SU-DHL-6 (cell line): Measurements from ENCODE around the gene SP140.
A peak's percentile ranks its signal among the peaks of the same experiment; 100 is the strongest.

Experiments
- H2AFZ ChIP-seq: fragments of 200-600 bp; sonication (generic); 2 replicates; pipeline ENCODE4 v1.6.1; 2014; ENCODE audit warnings: low read depth, mild to moderate bottlenecking, moderate library complexity, mixed read lengths, antibody characterized with exemption, low read length; ENCODE audit not compliant: severe bottlenecking
- H3F3A ChIP-seq: fragments of 200-600 bp; shearing (Covaris generic); 2 replicates; pipeline ENCODE4 v1.6.0; 2016; ENCODE audit warnings: antibody characterized with exemption, mild to moderate bottlenecking; ENCODE audit not compliant: insufficient read depth
- H3K27ac ChIP-seq: fragments of 200-600 bp; sonication (generic); 2 replicates; pipeline ENCODE4 v1.5.1; 2016; ENCODE audit warnings: low read depth, mild to moderate bottlenecking, low read length, moderate library complexity, mixed read lengths
- H3K27me3 ChIP-seq: fragments of 200-600 bp; sonication (generic), shearing (Covaris generic); 2 replicates; pipeline ENCODE4 v1.6.0; 2014; ENCODE audit warnings: mild to moderate bottlenecking, low read length
- H3K36me3 ChIP-seq: fragments of 200-600 bp; sonication (generic); 2 replicates; pipeline ENCODE4 v1.6.1; 2014; ENCODE audit warnings: mild to moderate bottlenecking, low read length, mixed read lengths
- H3K4me2 ChIP-seq: fragments of 300-600, 200-600 bp; shearing (Covaris generic), sonication (generic); 2 replicates; pipeline ENCODE4 v1.6.0; 2014; ENCODE audit warnings: low read length, low read depth, mild to moderate bottlenecking; ENCODE audit not compliant: poor library complexity, severe bottlenecking
- H3K4me3 ChIP-seq: fragments of 200-600 bp; sonication (generic); 2 replicates; pipeline ENCODE4 v1.5.1; 2014; ENCODE audit warnings: antibody characterized with exemption, low read length, mild to moderate bottlenecking, mixed read lengths; ENCODE audit not compliant: insufficient read depth, poor library complexity, severe bottlenecking
- H3K79me2 ChIP-seq: fragments of 200-600 bp; sonication (generic); 2 replicates; pipeline ENCODE4 v1.6.1; 2014; ENCODE audit warnings: mild to moderate bottlenecking, low read length, moderate library complexity; ENCODE audit not compliant: insufficient read depth
- H3K9ac ChIP-seq: fragments of 200-600 bp; sonication (generic); 2 replicates; pipeline ENCODE4 v1.7.0; 2014; ENCODE audit warnings: mild to moderate bottlenecking, low read length
- H3K9me2 ChIP-seq: fragments of 200-600 bp; sonication (generic); replicated peaks from 2 replicates; pipeline ENCODE4 v1.6.1; 2014; ENCODE audit warnings: low read length; ENCODE audit not compliant: insufficient read depth
- H3K9me3 ChIP-seq: fragments of 200-600 bp; sonication (generic); 2 replicates; pipeline ENCODE4 v1.6.1; 2014; ENCODE audit warnings: low read length, mixed read lengths; ENCODE audit not compliant: insufficient read depth
- H4K20me1 ChIP-seq: fragments of 200-600 bp; sonication (generic); 2 replicates; pipeline ENCODE4 v1.6.1; 2014; ENCODE audit warnings: low read depth, mild to moderate bottlenecking, antibody characterized with exemption, low read length, moderate library complexity, mixed read lengths
- CTCF ChIP-seq: fragments of 200-600 bp; sonication (generic); IDR thresholded peaks from one replicate; pipeline ENCODE4 v1.5.1; 2017; ENCODE audit warnings: antibody characterized with exemption, mild to moderate bottlenecking, low read length, moderate library complexity; ENCODE audit not compliant: insufficient read depth, poor library complexity, severe bottlenecking
- EZH2phosphoT487 ChIP-seq: fragments of 200-600 bp; sonication (generic), shearing (Covaris generic); conservative IDR thresholded peaks from 2 replicates; pipeline ENCODE4 v1.6.1; 2018; ENCODE audit warnings: mild to moderate bottlenecking, antibody characterized with exemption, low read length, moderate library complexity, mixed read lengths

The SP140 gene

DNA sequence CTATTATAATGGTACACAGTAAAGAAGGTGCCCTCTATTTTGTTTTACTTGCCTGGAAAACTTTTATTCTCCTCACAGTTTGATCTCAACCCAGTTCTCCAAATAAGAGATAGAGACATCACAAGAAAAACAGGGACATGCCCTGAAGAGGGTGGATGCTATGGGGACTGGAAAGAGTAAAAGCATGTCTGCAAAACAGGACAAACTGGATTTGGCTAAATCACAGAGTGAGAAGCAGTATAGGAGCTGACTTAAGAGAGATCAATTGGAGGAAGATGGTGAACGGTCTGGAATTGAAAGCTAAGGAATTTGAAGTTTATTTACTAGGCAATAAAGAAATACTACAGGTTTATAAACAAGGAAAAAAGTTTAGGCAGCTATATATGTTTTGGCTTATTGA is 134.5 kb downstream of the SP140 start:
- peaks cover 16% of the 10 kb centered on the region for H3K36me3 ChIP-seq

GRCh38 chr2:230362030-230362691 is 136.6 kb downstream of the SP140 start:
- H3K79me2 ChIP-seq: no peaks in the 10 kb centered on the region
- no peaks in the 10 kb centered on the region for H3K9me3 ChIP-seq
- H3K9ac ChIP-seq: no peak overlapping the region
- peak overlapping the region; percentile 1 for H2AFZ ChIP-seq
- no peaks in the 10 kb centered on the region for H3K27me3 ChIP-seq
- H4K20me1 ChIP-seq: no peaks in the 10 kb centered on the region
- H3K27ac ChIP-seq: peak overlapping the region; percentile 55
- H3K36me3 ChIP-seq: peaks cover 21% of the 10 kb centered on the region
- TF ChIP-seq CTCF (no peak), EZH2phosphoT487 (no peak)
- peak overlapping the region; percentile 20 for H3K4me2 ChIP-seq
- no peaks in the 10 kb centered on the region for H3K9me2 ChIP-seq
- H3F3A ChIP-seq: no peaks in the 10 kb centered on the region; the same call in 1 of the 2 replicates
- no peak overlapping the region for H3K4me3 ChIP-seq

More for the DNA sequence above, 134.5 kb downstream of the SP140 start:
- Histone ChIP-seq H3K9ac (no peak overlapping the region), H2AFZ (no peak overlapping the region), H3F3A (peaks cover 5% of the 10 kb centered on the region; the same call in 1 of the 2 replicates), H3K4me2 (no peak overlapping the region), H3K27me3 (no peaks in the 10 kb centered on the region), H3K9me2 (no peaks in the 10 kb centered on the region), H3K4me3 (no peak overlapping the region), H4K20me1 (no peaks in the 10 kb centered on the region), H3K79me2 (no peaks in the 10 kb centered on the region), H3K9me3 (no peaks in the 10 kb centered on the region), H3K27ac (no peak overlapping the region)
- TF ChIP-seq CTCF: no peak
- TF ChIP-seq EZH2phosphoT487: no peak
